ENCODE measurements around the gene ZMYND11.
A peak's percentile ranks its signal among the peaks of the same experiment; 100 is the strongest.

The ZMYND11 gene

DNA sequence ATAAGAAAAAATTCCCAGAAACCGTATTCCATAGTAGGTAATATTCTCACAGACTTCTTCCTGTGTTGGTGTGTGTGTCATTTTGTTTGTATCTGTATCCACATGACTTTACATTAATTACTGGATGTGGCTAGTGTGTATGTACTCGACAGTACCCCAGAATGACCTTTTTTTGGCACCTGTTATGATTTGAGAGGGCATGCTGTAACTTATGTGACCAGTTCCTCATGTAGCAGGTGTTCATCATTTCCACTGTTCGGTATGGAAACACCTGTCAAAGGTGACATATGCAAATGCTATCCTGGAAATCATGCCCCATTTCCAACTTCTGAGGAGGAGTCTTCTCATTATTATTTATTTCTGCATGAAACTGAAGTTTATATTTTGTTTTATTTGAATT is 89.3 kb downstream of the ZMYND11 start:
- H3K79me2 ChIP-seq (ENCODE audit: control insufficient read depth, insufficient read depth, low read length, unreplicated experiment) = no peaks in the 10 kb centered on the region
- no peak overlapping the region for H3K4me3 ChIP-seq (ENCODE audit: low read depth, low read length)
- H2AFZ ChIP-seq (ENCODE audit: low read length, unreplicated experiment) = no peak overlapping the region
- H3K27ac ChIP-seq (ENCODE audit: low read depth, low read length) = no peak overlapping the region
- H3K4me1 ChIP-seq (ENCODE audit: control insufficient read depth, insufficient read depth, low read length, unreplicated experiment) = no peaks in the 10 kb centered on the region
- no peaks in the 10 kb centered on the region for H3K27me3 ChIP-seq (ENCODE audit: insufficient read depth, low read length)
- 0 out of 2 replicates have a peak, but pooled peaks cover 3% of the 10 kb centered on the region for H3K36me3 ChIP-seq (ENCODE audit: insufficient read depth, low read length)

DNA sequence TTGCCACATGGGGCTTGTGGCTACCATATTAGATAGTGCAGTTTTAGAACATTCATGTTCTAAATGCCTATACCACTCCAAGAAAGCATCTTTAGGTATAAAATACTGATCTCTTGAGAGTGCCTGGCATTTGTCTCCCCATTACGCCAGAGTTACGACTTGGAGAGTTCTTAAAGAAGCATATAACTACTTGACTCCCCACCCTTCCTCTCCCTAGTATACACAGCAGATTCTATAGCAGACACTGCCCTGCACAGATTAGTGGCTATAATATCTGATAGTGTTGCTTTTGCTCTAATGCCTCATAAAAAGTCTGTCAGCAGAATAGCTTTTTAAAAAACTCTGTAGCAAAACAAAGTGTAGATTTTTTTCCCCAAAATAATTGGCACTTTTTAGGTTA is 90.8 kb downstream of the ZMYND11 start:
- Histone ChIP-seq H3K36me3 (ENCODE audit: insufficient read depth, low read length) (0 out of 2 replicates have a peak, but pooled peaks cover 3% of the 10 kb centered on the region), H3K4me1 (ENCODE audit: control insufficient read depth, insufficient read depth, low read length, unreplicated experiment) (no peaks in the 10 kb centered on the region), H3K27ac (ENCODE audit: low read depth, low read length) (no peak overlapping the region), H3K27me3 (ENCODE audit: insufficient read depth, low read length) (no peaks in the 10 kb centered on the region), H3K4me3 (ENCODE audit: low read depth, low read length) (no peak overlapping the region), H2AFZ (ENCODE audit: low read length, unreplicated experiment) (no peak overlapping the region), H3K79me2 (ENCODE audit: control insufficient read depth, insufficient read depth, low read length, unreplicated experiment) (no peaks in the 10 kb centered on the region)

DNA sequence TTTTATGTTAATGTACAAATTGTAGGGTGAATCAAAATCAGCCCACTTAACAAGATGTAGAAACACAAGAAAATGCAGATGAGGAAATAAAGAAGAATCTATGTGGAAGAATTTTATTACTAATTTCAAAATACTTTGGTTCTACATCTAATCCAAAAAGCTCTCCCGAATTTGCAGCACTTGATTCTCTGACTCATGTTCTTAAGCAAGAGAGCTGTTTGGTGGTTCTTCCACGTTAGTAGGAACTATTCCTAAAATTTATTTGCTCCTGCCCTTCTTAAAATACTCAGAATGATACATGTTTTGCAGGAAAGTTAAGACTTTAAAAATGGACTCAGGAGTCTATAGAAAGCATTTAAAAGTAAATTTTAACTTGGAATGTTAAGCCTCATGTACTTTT is 91.8 kb downstream of the ZMYND11 start:
- no peaks in the 10 kb centered on the region for H3K27me3 ChIP-seq (ENCODE audit: insufficient read depth, low read length)
- H3K36me3 ChIP-seq (ENCODE audit: insufficient read depth, low read length) = no peaks in the 10 kb centered on the region
- H3K4me3 ChIP-seq (ENCODE audit: low read depth, low read length) = no peak overlapping the region
- H3K27ac ChIP-seq (ENCODE audit: low read depth, low read length) = no peak overlapping the region
- H3K79me2 ChIP-seq (ENCODE audit: control insufficient read depth, insufficient read depth, low read length, unreplicated experiment) = no peaks in the 10 kb centered on the region
- no peak overlapping the region for H2AFZ ChIP-seq (ENCODE audit: low read length, unreplicated experiment)
- no peaks in the 10 kb centered on the region for H3K4me1 ChIP-seq (ENCODE audit: control insufficient read depth, insufficient read depth, low read length, unreplicated experiment)

DNA sequence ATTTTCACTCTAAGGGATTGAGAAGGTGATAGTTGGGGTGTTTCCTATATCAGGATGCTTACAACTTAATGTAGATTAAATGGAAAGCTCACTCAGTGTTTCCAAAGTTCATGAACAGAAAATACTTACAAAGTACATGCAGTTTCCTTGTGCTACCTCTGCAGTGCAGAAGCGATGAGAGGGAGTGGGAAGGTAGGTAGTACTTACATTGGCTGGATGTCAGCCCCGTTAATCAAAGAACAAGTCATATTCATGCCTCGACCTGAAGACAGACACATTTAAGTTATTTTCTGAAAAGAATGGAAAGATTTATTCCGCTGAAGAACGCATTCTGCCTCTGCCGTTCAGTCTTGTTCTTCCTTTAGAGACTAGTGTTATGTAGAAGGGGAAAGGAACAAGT is 93.1 kb downstream of the ZMYND11 start:
- no peaks in the 10 kb centered on the region for H3K27me3 ChIP-seq (ENCODE audit: insufficient read depth, low read length)
- H3K79me2 ChIP-seq (ENCODE audit: control insufficient read depth, insufficient read depth, low read length, unreplicated experiment) = no peaks in the 10 kb centered on the region
- no peak overlapping the region for H3K4me3 ChIP-seq (ENCODE audit: low read depth, low read length)
- H3K4me1 ChIP-seq (ENCODE audit: control insufficient read depth, insufficient read depth, low read length, unreplicated experiment) = no peaks in the 10 kb centered on the region
- H2AFZ ChIP-seq (ENCODE audit: low read length, unreplicated experiment) = no peak overlapping the region
- no peaks in the 10 kb centered on the region for H3K36me3 ChIP-seq (ENCODE audit: insufficient read depth, low read length)
- no peak overlapping the region for H3K27ac ChIP-seq (ENCODE audit: low read depth, low read length)

DNA sequence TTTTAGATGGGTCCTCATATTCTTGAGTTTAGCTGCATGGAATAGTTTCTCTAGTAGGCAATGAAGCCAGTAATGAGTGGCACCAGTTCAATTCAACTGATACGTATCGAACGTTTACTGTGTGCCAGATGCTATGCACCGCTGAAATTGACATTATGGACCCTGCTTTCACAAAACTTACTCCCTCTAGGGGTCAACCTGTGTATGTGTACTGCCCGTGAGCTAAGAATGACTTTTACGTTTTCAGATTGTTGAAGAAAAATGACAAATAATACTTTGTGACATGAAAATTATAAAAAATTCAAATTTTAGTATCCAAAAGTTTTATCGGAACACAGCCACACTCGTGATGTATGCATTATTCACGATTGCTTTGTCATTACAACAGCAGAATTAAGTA is 95.5 kb downstream of the ZMYND11 start:
- Histone ChIP-seq H3K27ac (ENCODE audit: low read depth, low read length) (no peak overlapping the region), H3K36me3 (ENCODE audit: insufficient read depth, low read length) (no peaks in the 10 kb centered on the region), H3K79me2 (ENCODE audit: control insufficient read depth, insufficient read depth, low read length, unreplicated experiment) (no peaks in the 10 kb centered on the region), H3K4me1 (ENCODE audit: control insufficient read depth, insufficient read depth, low read length, unreplicated experiment) (no peaks in the 10 kb centered on the region), H2AFZ (ENCODE audit: low read length, unreplicated experiment) (no peak overlapping the region), H3K4me3 (ENCODE audit: low read depth, low read length) (no peak overlapping the region), H3K27me3 (ENCODE audit: insufficient read depth, low read length) (no peaks in the 10 kb centered on the region)

DNA sequence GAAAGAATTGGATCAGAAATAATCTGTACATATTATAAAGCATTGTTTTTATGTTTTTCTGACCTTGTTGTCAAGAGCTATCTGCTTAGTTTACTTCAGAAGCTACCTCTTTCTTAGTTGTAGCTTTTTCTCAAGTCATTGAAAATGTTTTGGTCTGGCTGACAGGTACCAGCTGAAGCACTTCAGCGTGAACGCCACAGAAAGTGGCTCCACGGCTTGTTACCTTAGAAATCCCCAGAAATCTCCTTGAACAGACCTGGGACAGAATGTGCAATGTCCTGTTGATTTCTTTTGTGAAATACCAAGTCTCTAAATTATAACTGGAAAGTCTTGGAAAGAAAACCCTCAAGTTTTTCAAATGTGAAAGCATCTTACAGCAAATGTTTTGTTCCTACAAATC is 96.8 kb downstream of the ZMYND11 start:
- Histone ChIP-seq H3K27me3 (ENCODE audit: insufficient read depth, low read length) (no peaks in the 10 kb centered on the region), H3K27ac (ENCODE audit: low read depth, low read length) (no peak overlapping the region), H3K79me2 (ENCODE audit: control insufficient read depth, insufficient read depth, low read length, unreplicated experiment) (no peaks in the 10 kb centered on the region), H3K4me1 (ENCODE audit: control insufficient read depth, insufficient read depth, low read length, unreplicated experiment) (no peaks in the 10 kb centered on the region), H3K4me3 (ENCODE audit: low read depth, low read length) (no peak overlapping the region), H3K36me3 (ENCODE audit: insufficient read depth, low read length) (no peaks in the 10 kb centered on the region), H2AFZ (ENCODE audit: low read length, unreplicated experiment) (no peak overlapping the region)

DNA sequence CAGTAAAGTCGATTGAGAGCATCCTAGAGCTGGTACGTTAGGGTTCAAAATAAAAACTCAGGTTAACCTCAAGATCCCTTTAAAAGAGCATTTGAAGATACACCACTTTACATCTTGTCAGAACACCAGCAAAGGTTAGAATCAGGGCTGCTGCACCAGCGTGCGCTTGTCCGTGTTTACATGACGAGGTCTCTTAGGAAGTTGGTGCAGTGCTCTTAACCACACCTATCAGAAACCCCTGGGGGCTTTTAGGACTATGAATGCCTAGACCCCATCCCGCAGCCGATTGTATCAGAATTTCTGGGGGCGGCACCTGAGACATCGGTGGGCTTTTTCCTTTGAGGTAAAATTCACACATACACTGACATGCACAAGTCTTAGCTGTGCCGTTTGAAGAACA is 97.6 kb downstream of the ZMYND11 start:
- H3K79me2 ChIP-seq (ENCODE audit: control insufficient read depth, insufficient read depth, low read length, unreplicated experiment) = no peaks in the 10 kb centered on the region
- H3K27me3 ChIP-seq (ENCODE audit: insufficient read depth, low read length) = no peaks in the 10 kb centered on the region
- no peak overlapping the region for H2AFZ ChIP-seq (ENCODE audit: low read length, unreplicated experiment)
- H3K27ac ChIP-seq (ENCODE audit: low read depth, low read length) = no peak overlapping the region
- no peak overlapping the region for H3K4me3 ChIP-seq (ENCODE audit: low read depth, low read length)
- no peaks in the 10 kb centered on the region for H3K36me3 ChIP-seq (ENCODE audit: insufficient read depth, low read length)
- H3K4me1 ChIP-seq (ENCODE audit: control insufficient read depth, insufficient read depth, low read length, unreplicated experiment) = no peaks in the 10 kb centered on the region

DNA sequence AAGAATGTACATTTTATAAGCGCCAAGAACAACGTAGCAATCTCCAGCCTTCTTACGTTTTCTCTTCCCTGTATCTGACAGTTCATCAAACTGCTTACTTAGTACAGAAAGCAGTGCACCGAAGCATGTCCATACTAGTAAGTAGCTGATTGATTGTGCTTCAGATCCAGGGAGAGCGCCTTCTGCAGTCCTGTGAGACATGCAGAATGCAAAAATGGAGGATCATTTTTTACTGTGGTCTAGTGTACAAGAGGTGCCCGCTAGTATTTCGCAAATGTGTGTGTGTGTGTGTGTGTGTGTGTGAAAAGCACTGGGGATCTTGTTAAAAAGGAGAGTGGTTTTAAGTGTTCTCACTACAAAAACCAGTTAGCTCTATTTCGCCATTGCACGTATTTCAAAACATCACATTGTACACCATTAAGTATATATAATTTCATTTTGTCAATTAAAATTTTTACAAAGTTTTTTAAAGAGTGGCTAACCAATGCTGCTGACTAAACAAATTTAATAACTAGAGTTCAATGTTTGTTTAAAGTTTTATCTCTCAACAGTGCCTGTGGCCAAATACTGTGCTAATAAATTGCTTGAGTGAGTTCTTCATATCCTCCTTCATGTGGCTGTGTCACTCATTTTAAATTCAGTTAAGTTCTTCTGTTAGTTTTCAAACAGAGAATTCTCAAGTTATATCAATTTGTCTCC is 99.6 kb downstream of the ZMYND11 start:
- H2AFZ ChIP-seq (ENCODE audit: low read length, unreplicated experiment) = no peak overlapping the region
- no peak overlapping the region for H3K4me3 ChIP-seq (ENCODE audit: low read depth, low read length)
- no peaks in the 10 kb centered on the region for H3K27me3 ChIP-seq (ENCODE audit: insufficient read depth, low read length)
- H3K27ac ChIP-seq (ENCODE audit: low read depth, low read length) = no peak overlapping the region
- H3K4me1 ChIP-seq (ENCODE audit: control insufficient read depth, insufficient read depth, low read length, unreplicated experiment) = no peaks in the 10 kb centered on the region
- no peaks in the 10 kb centered on the region for H3K79me2 ChIP-seq (ENCODE audit: control insufficient read depth, insufficient read depth, low read length, unreplicated experiment)
- no peaks in the 10 kb centered on the region for H3K36me3 ChIP-seq (ENCODE audit: insufficient read depth, low read length)

DNA sequence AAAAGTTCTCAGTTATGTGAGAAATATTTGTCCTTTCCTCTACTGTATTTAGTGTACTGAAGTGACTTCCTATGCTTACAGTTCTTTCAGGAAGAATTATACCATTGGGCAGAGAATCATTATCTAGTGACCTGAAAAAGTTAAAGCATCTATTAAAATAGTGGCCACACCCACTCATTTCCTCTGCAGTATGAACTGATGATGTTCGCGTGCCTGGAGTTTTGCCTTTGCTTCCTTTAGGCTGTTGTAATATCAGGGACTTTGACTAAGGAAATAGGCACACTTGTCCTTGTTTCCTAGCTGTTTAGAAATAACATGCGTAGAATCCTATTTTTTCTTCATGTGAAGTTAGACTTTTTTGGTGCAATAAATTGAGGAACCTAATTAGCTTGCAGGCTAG is 100.7 kb downstream of the ZMYND11 start:
- H3K27ac ChIP-seq (ENCODE audit: low read depth, low read length) = no peak overlapping the region
- no peaks in the 10 kb centered on the region for H3K4me1 ChIP-seq (ENCODE audit: control insufficient read depth, insufficient read depth, low read length, unreplicated experiment)
- no peaks in the 10 kb centered on the region for H3K27me3 ChIP-seq (ENCODE audit: insufficient read depth, low read length)
- H3K79me2 ChIP-seq (ENCODE audit: control insufficient read depth, insufficient read depth, low read length, unreplicated experiment) = no peaks in the 10 kb centered on the region
- no peaks in the 10 kb centered on the region for H3K36me3 ChIP-seq (ENCODE audit: insufficient read depth, low read length)
- H2AFZ ChIP-seq (ENCODE audit: low read length, unreplicated experiment) = no peak overlapping the region
- no peak overlapping the region for H3K4me3 ChIP-seq (ENCODE audit: low read depth, low read length)

DNA sequence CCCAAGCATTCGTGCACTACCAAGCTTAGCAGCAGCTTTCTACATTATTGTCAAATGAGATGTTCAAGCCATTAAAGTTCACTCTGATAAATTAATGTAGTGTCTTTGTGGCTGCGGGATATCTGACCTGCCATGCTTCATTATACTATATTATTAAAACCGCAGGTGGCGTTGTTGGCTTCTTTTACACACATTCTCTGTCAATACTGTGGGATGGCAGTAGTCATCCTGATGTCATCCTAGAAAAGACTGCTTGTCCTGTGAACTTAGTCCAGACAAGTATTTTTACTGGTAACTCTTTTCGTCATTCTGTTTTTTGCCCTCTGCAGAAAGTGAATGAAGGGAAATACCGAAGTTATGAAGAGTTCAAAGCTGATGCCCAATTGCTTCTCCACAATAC is 103.9 kb downstream of the ZMYND11 start:
- H3K27me3 ChIP-seq (ENCODE audit: insufficient read depth, low read length) = no peaks in the 10 kb centered on the region
- no peaks in the 10 kb centered on the region for H3K4me1 ChIP-seq (ENCODE audit: control insufficient read depth, insufficient read depth, low read length, unreplicated experiment)
- no peaks in the 10 kb centered on the region for H3K79me2 ChIP-seq (ENCODE audit: control insufficient read depth, insufficient read depth, low read length, unreplicated experiment)
- H2AFZ ChIP-seq (ENCODE audit: low read length, unreplicated experiment) = no peak overlapping the region
- H3K4me3 ChIP-seq (ENCODE audit: low read depth, low read length) = no peak overlapping the region
- H3K27ac ChIP-seq (ENCODE audit: low read depth, low read length) = peak overlapping the region; percentile 14
- no peaks in the 10 kb centered on the region for H3K36me3 ChIP-seq (ENCODE audit: insufficient read depth, low read length)

DNA sequence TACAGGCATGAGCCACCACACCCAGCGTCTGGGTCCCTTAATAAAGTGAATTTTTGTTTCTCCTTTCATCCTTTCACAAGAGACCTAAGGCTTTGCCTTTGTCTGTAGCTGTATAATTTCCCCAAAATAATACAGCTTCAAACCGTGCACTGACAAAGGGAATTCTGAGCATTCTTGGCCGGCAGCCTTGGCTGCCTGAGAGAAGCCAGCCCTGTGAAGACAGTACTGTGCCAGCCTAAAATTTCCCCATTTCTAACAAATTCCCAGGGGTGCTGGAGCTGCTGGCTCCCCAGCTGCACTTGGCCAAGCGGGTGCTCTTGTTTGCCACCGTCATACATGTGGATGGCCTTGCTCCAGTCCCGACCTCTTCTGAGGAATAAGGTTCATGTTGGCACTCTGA is 106.2 kb downstream of the ZMYND11 start:
- Histone ChIP-seq H3K36me3 (ENCODE audit: insufficient read depth, low read length) (no peaks in the 10 kb centered on the region), H2AFZ (ENCODE audit: low read length, unreplicated experiment) (no peak overlapping the region), H3K27me3 (ENCODE audit: insufficient read depth, low read length) (no peaks in the 10 kb centered on the region), H3K79me2 (ENCODE audit: control insufficient read depth, insufficient read depth, low read length, unreplicated experiment) (no peaks in the 10 kb centered on the region), H3K4me3 (ENCODE audit: low read depth, low read length) (no peak overlapping the region), H3K4me1 (ENCODE audit: control insufficient read depth, insufficient read depth, low read length, unreplicated experiment) (no peaks in the 10 kb centered on the region), H3K27ac (ENCODE audit: low read depth, low read length) (no peak overlapping the region)

Data from ACC112 (cell line).